WTC11 (cell line): ENCODE results near the gene QSOX2. TPM values are rescaled to one million over a fixed set of nuclear protein-coding genes. Genes with fewer than 3 reads are reported as not detected.

Experiments
- ATAC-seq: fragments of 200-7000 bp; cut with Tn5 transposase; 2 replicates; pipeline ENCODE4 v1.10.0; 2021; ENCODE audit warnings: mild to moderate bottlenecking, moderate library complexity
- CTCF ChIA-PET: fragments of 300-600 bp; sonication (Branson Sonifier 250); formaldehyde crosslinking; loops from one replicate; lab custom pipeline; 2021; ENCODE audit warnings: antibody characterized with exemption; lab: Charles Lee
- POLR2A ChIA-PET: fragments of 350-600 bp; sonication (Branson Sonifier 250); formaldehyde crosslinking; loops from one replicate; lab custom pipeline; 2021; ENCODE audit warnings: antibody characterized with exemption; lab: Charles Lee
- DNase-seq: peaks from one replicate; pipeline ENCODE4 v3.0.0; 2021; ENCODE audit warnings: low spot score
- H3K27ac Mint-ChIP-seq: 2 replicates; pipeline ENCODE4 v1.8.0; 2021; ENCODE audit warnings: mixed read lengths
- H3K27me3 Mint-ChIP-seq: 2 replicates; pipeline ENCODE4 v1.8.0; 2021; ENCODE audit warnings: low read depth, mild to moderate bottlenecking, moderate library complexity, mixed read lengths
- H3K36me3 Mint-ChIP-seq: 2 replicates; pipeline ENCODE4 v1.8.0; 2021; ENCODE audit warnings: mixed read lengths
- H3K4me1 Mint-ChIP-seq: 2 replicates; pipeline ENCODE4 v1.8.0; 2022; ENCODE audit warnings: mixed read lengths
- H3K4me3 Mint-ChIP-seq: 2 replicates; pipeline ENCODE4 v1.8.0; 2021; ENCODE audit warnings: mild to moderate bottlenecking, moderate library complexity, mixed read lengths
- H3K9me3 Mint-ChIP-seq: 2 replicates; pipeline ENCODE4 v1.8.0; 2021; ENCODE audit warnings: mixed read lengths
- CBFB ChIP-seq: sonication (generic); formaldehyde crosslinking; IDR thresholded peaks from 2 replicates; pipeline ENCODE4 v1.8.1; 2022; ENCODE audit warnings: mild to moderate bottlenecking, low read depth, missing genetic modification reagents
- ELF4 ChIP-seq: sonication (generic); formaldehyde crosslinking; IDR thresholded peaks from 2 replicates; pipeline ENCODE4 v1.8.1; 2022; ENCODE audit warnings: low read depth, mild to moderate bottlenecking, moderate library complexity, missing genetic modification reagents
- GABPB1 ChIP-seq: sonication (generic); formaldehyde crosslinking; IDR thresholded peaks from 2 replicates; pipeline ENCODE4 v1.8.1; 2023; ENCODE audit warnings: mild to moderate bottlenecking, missing genetic modification reagents
- MYBL2 ChIP-seq: sonication (generic); formaldehyde crosslinking; IDR thresholded peaks from 2 replicates; pipeline ENCODE4 v1.8.1; 2023; ENCODE audit warnings: mild to moderate bottlenecking, moderate library complexity, missing genetic modification reagents
- NFATC4 ChIP-seq: fragments of 250-450 bp; sonication (Bioruptor Pico); IDR thresholded peaks from 2 replicates; pipeline ENCODE4 v1.9.0; 2021; ENCODE audit warnings: mild to moderate bottlenecking
- NR1H2 ChIP-seq: sonication (generic); formaldehyde crosslinking; IDR thresholded peaks from 2 replicates; pipeline ENCODE4 v1.9.0; 2021; ENCODE audit warnings: mild to moderate bottlenecking, moderate library complexity, missing genetic modification reagents
- NR3C1 ChIP-seq: sonication (generic); formaldehyde crosslinking; conservative IDR thresholded peaks from 2 replicates; pipeline ENCODE4 v1.8.1; 2023; ENCODE audit warnings: low read depth, mild to moderate bottlenecking, missing genetic modification reagents
- SMAD3 ChIP-seq: sonication (generic); formaldehyde crosslinking; IDR thresholded peaks from 2 replicates; pipeline ENCODE4 v1.8.0; 2022; ENCODE audit warnings: missing genetic modification reagents, mild to moderate bottlenecking, borderline replicate concordance
- ZNF219 ChIP-seq: sonication (generic); formaldehyde crosslinking; IDR thresholded peaks from 2 replicates; pipeline ENCODE4 v1.8.0; 2023; ENCODE audit warnings: missing genetic modification reagents, mild to moderate bottlenecking, borderline replicate concordance
- ZNF317 ChIP-seq: sonication (generic); formaldehyde crosslinking; IDR thresholded peaks from 2 replicates; pipeline ENCODE4 v1.8.1; 2023; ENCODE audit warnings: low read depth, mild to moderate bottlenecking, moderate library complexity, missing genetic modification reagents, borderline replicate concordance
- total RNA-seq: library from RNA; stranded (reverse); gene quantifications from 3 replicates; pipeline ENCODE4 v1.2.3, GENCODE V29; 2021
- TF ChIP-seq, protein P1 (sequence below): sonication (generic); formaldehyde crosslinking; IDR thresholded peaks from 2 replicates; pipeline ENCODE4 v1.8.0; 2022; ENCODE audit warnings: mild to moderate bottlenecking, missing genetic modification reagents
- TF ChIP-seq, protein P2 (sequence below): sonication (generic); formaldehyde crosslinking; IDR thresholded peaks from 2 replicates; pipeline ENCODE4 v1.8.1; 2022; ENCODE audit warnings: low read depth, missing genetic modification reagents, borderline replicate concordance
- TF ChIP-seq, protein P3 (sequence below): sonication (generic); formaldehyde crosslinking; IDR thresholded peaks from 2 replicates; pipeline ENCODE4 v1.8.1; 2023; ENCODE audit warnings: mild to moderate bottlenecking, missing genetic modification reagents
- TF ChIP-seq, protein P4 (sequence below): sonication (generic); formaldehyde crosslinking; IDR thresholded peaks from 2 replicates; pipeline ENCODE4 v1.8.1; 2023; ENCODE audit warnings: mild to moderate bottlenecking, missing genetic modification reagents
- TF ChIP-seq, protein P5 (sequence below): fragments of 200-600 bp; IDR thresholded peaks from 2 replicates; pipeline ENCODE4 v1.8.0; 2022; ENCODE audit warnings: antibody characterized with exemption
- TF ChIP-seq, protein P6 (sequence below): fragments of 250-450 bp; sonication (Bioruptor Pico); IDR thresholded peaks from 2 replicates; pipeline ENCODE4 v1.9.0; 2021; ENCODE audit warnings: mild to moderate bottlenecking
- TF ChIP-seq, protein P7 (sequence below): sonication (generic); formaldehyde crosslinking; IDR thresholded peaks from 2 replicates; pipeline ENCODE4 v1.8.0; 2022; ENCODE audit warnings: mild to moderate bottlenecking, missing genetic modification reagents

The QSOX2 gene
- total RNA-seq, 1 experiment from 2014 or later: 33.2 TPM

DNA sequence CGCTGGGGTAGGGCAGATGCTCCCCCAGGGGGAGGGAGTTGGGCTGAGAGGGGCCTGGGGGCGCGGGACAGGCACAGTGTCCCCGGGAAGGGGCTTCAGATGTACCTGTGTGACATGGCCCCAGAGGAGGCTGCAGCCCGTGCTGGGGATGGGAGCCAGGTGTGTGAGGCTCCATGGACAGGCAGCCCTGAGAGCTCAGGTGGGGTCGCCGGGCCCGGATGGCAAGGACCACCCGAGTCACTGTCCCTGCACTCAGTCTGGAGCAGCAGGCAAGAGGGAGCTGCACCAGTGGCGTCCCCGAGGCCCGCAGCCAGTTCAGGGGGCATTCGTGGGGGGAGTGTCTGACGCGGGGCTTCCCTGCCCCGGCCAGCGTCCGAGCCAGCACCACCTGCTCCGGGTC lies 39.3 kb upstream of the QSOX2 start (continued):
- TF ChIP-seq GABPB1 (CRISPR knock-in tag) (no peak), NR1H2 (CRISPR knock-in tag) (no peak), CBFB (CRISPR knock-in tag) (no peak), ELF4 (CRISPR knock-in tag) (no peak), NR3C1 (CRISPR knock-in tag) (no peak)
- TF ChIP-seq, protein P1, sequence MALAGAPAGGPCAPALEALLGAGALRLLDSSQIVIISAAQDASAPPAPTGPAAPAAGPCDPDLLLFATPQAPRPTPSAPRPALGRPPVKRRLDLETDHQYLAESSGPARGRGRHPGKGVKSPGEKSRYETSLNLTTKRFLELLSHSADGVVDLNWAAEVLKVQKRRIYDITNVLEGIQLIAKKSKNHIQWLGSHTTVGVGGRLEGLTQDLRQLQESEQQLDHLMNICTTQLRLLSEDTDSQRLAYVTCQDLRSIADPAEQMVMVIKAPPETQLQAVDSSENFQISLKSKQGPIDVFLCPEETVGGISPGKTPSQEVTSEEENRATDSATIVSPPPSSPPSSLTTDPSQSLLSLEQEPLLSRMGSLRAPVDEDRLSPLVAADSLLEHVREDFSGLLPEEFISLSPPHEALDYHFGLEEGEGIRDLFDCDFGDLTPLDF (CRISPR knock-in tag): no peak
- TF ChIP-seq, protein P2, sequence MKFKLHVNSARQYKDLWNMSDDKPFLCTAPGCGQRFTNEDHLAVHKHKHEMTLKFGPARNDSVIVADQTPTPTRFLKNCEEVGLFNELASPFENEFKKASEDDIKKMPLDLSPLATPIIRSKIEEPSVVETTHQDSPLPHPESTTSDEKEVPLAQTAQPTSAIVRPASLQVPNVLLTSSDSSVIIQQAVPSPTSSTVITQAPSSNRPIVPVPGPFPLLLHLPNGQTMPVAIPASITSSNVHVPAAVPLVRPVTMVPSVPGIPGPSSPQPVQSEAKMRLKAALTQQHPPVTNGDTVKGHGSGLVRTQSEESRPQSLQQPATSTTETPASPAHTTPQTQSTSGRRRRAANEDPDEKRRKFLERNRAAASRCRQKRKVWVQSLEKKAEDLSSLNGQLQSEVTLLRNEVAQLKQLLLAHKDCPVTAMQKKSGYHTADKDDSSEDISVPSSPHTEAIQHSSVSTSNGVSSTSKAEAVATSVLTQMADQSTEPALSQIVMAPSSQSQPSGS: no peak
- TF ChIP-seq, all 79 proteins: peak for 0

DNA sequence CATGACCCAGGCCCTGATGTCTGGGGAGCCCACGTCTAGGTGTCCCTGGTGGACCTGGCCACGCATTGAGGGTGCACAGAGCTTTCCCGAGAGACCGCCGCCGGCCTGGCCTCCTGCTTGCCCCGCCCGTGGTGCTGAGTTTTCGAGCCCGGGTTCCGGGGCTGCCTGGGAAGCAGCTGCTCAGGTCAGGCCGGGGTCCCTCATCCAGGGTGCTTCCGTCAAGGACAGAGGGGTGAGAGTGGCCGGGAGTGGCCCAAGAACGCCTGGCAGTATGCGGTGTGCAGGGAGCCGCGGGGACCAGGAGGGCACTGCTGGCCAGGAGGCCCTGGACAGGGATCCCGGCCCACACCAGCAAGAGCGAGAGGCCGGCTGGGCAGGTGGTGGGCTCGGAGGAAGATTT lies 38.7 kb upstream of the QSOX2 start:
- peaks cover 4% of the 10 kb centered on the region; the same call in 1 of the 2 replicates for H3K9me3 Mint-ChIP-seq
- ChIA-PET POLR2A (no interaction called here), CTCF (interaction anchor here (0.6 to 2.9 kb wide), 13 partner anchors 9 to 525 kb away, joined by 3 to 22 read pairs (median 3); partner anchors contain the start of gene GPSM1)
- no peaks in the 10 kb centered on the region for H3K36me3 Mint-ChIP-seq
- DNase-seq: no peak
- ATAC-seq: no peak
- H3K4me1 Mint-ChIP-seq: peaks cover 7% of the 10 kb centered on the region; the same call in 1 of the 2 replicates
- no peak overlapping the region for H3K27ac Mint-ChIP-seq
- H3K4me3 Mint-ChIP-seq: no peak overlapping the region
- TF ChIP-seq, protein P3, sequence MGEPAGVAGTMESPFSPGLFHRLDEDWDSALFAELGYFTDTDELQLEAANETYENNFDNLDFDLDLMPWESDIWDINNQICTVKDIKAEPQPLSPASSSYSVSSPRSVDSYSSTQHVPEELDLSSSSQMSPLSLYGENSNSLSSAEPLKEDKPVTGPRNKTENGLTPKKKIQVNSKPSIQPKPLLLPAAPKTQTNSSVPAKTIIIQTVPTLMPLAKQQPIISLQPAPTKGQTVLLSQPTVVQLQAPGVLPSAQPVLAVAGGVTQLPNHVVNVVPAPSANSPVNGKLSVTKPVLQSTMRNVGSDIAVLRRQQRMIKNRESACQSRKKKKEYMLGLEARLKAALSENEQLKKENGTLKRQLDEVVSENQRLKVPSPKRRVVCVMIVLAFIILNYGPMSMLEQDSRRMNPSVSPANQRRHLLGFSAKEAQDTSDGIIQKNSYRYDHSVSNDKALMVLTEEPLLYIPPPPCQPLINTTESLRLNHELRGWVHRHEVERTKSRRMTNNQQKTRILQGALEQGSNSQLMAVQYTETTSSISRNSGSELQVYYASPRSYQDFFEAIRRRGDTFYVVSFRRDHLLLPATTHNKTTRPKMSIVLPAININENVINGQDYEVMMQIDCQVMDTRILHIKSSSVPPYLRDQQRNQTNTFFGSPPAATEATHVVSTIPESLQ: no peak
- no peak for TF ChIP-seq ELF4 (CRISPR knock-in tag)
- no peak for TF ChIP-seq ZNF219 (CRISPR knock-in tag)
- TF ChIP-seq, protein P4, sequence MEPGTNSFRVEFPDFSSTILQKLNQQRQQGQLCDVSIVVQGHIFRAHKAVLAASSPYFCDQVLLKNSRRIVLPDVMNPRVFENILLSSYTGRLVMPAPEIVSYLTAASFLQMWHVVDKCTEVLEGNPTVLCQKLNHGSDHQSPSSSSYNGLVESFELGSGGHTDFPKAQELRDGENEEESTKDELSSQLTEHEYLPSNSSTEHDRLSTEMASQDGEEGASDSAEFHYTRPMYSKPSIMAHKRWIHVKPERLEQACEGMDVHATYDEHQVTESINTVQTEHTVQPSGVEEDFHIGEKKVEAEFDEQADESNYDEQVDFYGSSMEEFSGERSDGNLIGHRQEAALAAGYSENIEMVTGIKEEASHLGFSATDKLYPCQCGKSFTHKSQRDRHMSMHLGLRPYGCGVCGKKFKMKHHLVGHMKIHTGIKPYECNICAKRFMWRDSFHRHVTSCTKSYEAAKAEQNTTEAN (CRISPR knock-in tag): no peak
- TF ChIP-seq ZNF317: no peak
- no peak for TF ChIP-seq NR1H2 (CRISPR knock-in tag)
- no peak for TF ChIP-seq SMAD3 (CRISPR knock-in tag)
- TF ChIP-seq MYBL2 (CRISPR knock-in tag): no peak
- H3K27me3 Mint-ChIP-seq: no peaks in the 10 kb centered on the region

DNA sequence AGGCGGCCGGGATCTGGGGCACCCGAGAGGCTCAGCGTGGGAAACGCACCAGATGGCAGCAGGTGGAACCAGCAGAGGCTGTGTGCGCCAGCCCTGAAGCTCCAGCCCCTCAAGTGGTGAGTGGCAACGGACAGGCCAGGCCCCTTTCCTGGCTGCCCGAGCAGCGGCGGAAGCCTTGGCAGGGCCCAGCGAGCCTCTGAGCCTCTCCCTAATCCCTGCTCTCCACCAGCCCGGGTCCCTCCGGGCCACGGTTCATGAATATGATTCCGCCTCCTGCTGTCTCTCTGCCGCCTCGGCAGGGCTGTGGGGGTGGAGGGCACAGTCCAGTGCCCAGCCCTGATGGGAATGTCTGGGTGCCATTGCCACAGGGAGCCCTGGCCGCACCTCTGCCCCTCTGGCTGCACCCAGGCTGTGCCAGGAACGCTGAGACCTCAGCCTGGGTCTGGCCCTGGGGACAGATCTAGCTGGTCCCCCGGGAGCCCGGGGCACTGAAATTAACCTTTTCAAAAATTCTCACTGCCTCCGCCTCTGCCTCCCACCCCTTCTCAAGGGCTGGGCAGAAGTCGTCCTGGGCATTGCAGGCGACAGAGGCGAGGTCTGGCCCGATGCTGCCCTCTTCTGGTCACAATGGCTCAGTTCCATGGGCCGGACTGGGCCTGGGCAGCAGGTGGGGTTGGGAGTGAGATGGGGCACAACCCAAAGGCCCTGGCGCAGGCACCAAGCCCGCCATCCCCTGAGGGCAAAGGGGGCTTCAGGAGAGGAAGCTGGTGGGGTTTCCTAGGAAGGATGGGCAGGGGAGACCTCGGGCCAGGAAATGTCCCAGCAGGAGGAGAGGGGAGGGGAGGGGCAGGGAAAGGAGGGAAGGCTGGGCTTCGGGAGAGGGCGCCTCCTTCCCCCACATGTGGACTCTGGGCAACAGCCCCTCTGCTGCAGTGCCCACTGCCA lies 38.0 kb upstream of the QSOX2 start:
- POLR2A ChIA-PET: no interaction called here
- no peaks in the 10 kb centered on the region for H3K36me3 Mint-ChIP-seq
- H3K27ac Mint-ChIP-seq: no peak overlapping the region
- TF ChIP-seq, protein P5, sequence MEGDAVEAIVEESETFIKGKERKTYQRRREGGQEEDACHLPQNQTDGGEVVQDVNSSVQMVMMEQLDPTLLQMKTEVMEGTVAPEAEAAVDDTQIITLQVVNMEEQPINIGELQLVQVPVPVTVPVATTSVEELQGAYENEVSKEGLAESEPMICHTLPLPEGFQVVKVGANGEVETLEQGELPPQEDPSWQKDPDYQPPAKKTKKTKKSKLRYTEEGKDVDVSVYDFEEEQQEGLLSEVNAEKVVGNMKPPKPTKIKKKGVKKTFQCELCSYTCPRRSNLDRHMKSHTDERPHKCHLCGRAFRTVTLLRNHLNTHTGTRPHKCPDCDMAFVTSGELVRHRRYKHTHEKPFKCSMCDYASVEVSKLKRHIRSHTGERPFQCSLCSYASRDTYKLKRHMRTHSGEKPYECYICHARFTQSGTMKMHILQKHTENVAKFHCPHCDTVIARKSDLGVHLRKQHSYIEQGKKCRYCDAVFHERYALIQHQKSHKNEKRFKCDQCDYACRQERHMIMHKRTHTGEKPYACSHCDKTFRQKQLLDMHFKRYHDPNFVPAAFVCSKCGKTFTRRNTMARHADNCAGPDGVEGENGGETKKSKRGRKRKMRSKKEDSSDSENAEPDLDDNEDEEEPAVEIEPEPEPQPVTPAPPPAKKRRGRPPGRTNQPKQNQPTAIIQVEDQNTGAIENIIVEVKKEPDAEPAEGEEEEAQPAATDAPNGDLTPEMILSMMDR: peak; percentile 73
- TF ChIP-seq, protein P6, sequence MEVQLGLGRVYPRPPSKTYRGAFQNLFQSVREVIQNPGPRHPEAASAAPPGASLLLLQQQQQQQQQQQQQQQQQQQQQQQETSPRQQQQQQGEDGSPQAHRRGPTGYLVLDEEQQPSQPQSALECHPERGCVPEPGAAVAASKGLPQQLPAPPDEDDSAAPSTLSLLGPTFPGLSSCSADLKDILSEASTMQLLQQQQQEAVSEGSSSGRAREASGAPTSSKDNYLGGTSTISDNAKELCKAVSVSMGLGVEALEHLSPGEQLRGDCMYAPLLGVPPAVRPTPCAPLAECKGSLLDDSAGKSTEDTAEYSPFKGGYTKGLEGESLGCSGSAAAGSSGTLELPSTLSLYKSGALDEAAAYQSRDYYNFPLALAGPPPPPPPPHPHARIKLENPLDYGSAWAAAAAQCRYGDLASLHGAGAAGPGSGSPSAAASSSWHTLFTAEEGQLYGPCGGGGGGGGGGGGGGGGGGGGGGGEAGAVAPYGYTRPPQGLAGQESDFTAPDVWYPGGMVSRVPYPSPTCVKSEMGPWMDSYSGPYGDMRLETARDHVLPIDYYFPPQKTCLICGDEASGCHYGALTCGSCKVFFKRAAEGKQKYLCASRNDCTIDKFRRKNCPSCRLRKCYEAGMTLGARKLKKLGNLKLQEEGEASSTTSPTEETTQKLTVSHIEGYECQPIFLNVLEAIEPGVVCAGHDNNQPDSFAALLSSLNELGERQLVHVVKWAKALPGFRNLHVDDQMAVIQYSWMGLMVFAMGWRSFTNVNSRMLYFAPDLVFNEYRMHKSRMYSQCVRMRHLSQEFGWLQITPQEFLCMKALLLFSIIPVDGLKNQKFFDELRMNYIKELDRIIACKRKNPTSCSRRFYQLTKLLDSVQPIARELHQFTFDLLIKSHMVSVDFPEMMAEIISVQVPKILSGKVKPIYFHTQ: no peak
- TF ChIP-seq NFATC4 (CRISPR knock-in tag): no peak
- TF ChIP-seq, protein P7, sequence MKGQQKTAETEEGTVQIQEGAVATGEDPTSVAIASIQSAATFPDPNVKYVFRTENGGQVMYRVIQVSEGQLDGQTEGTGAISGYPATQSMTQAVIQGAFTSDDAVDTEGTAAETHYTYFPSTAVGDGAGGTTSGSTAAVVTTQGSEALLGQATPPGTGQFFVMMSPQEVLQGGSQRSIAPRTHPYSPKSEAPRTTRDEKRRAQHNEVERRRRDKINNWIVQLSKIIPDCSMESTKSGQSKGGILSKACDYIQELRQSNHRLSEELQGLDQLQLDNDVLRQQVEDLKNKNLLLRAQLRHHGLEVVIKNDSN: no peak

More for the DNA sequence above, 38.0 kb upstream of the QSOX2 start:
- Mint-ChIP-seq H3K27me3 (no peaks in the 10 kb centered on the region), H3K9me3 (peaks cover 4% of the 10 kb centered on the region; the same call in 1 of the 2 replicates), H3K4me1 (peaks cover 7% of the 10 kb centered on the region; the same call in 1 of the 2 replicates), H3K4me3 (no peak overlapping the region)
- peak; percentile 96 for ATAC-seq
- DNase-seq: peak; percentile 89
- CTCF ChIA-PET: interaction anchor here (0.6 to 2.9 kb wide), 20 partner anchors 8 to 485 kb away, joined by 3 to 22 read pairs (median 4); no protein-coding TSS in a partner anchor
